ENCODE data around the gene LAT. TPM values are rescaled to one million over a fixed set of nuclear protein-coding genes. Genes with fewer than 3 reads are reported as not detected.
"Not testable (repeated sequence)": the region's sequence is repeated elsewhere in the genome, so short reads cannot be mapped to it uniquely, and the experiment has no call there.

LAT gene
- total RNA-seq, 1 experiment from 2014 or later = 4.3 TPM

- Histone ChIP-seq H4K20me1 (ENCODE audit: control insufficient read depth, insufficient read depth, insufficient read length) (no peaks in the 10 kb centered on the region), H3K18ac (ENCODE audit: insufficient read length, low read depth, low read length) (no peak overlapping the region), H2AFZ (ENCODE audit: low read length) (no peak overlapping the region), H3K23me2 (ENCODE audit: insufficient read length, low read depth, low read length, poor library complexity, severe bottlenecking) (no peaks in the 10 kb centered on the region), H4K5ac (ENCODE audit: insufficient read length, low read depth, low read length) (no peak overlapping the region), H3T11ph (ENCODE audit: low read length) (no peak overlapping the region), H2BK12ac (ENCODE audit: insufficient read length, low read depth, low read length) (no peak overlapping the region), H3K79me1 (ENCODE audit: insufficient read depth, low read depth, low read length, poor library complexity, severe bottlenecking) (no peaks in the 10 kb centered on the region), H3K9me3 (ENCODE audit: control insufficient read depth, low read depth, low read length) (no peaks in the 10 kb centered on the region), H3K79me2 (ENCODE audit: insufficient read depth, low read length) (no peaks in the 10 kb centered on the region), H3K14ac (ENCODE audit: insufficient read depth, low read length) (no peak overlapping the region), H3K23ac (ENCODE audit: insufficient read length, low read depth, low read length) (no peak overlapping the region), H2BK5ac (ENCODE audit: insufficient read length, low read length) (no peak overlapping the region), H3K9ac (ENCODE audit: extremely low read depth, insufficient read length, low read length) (no peak overlapping the region), H4K91ac (ENCODE audit: insufficient read length, low read depth, low read length) (no peak overlapping the region), H3K27me3 (ENCODE audit: insufficient read depth, low read length) (no peaks in the 10 kb centered on the region), H2AK5ac (ENCODE audit: insufficient read length, low read length) (no peak overlapping the region), H2BK15ac (ENCODE audit: low read depth, low read length) (no peak overlapping the region), H3K4me2 (ENCODE audit: insufficient read depth, insufficient read length, low read length) (no peak overlapping the region), H3K27ac (ENCODE audit: insufficient read length, low read depth, low read length) (no peak overlapping the region), H3K4ac (ENCODE audit: low read depth, low read length) (no peak overlapping the region), H3K4me1 (ENCODE audit: insufficient read depth, low read length) (no peaks in the 10 kb centered on the region), H3K56ac (ENCODE audit: insufficient read length, low read depth, low read length) (no peak overlapping the region), H2BK20ac (ENCODE audit: low read depth, low read length, poor library complexity, severe bottlenecking) (no peak overlapping the region), H2BK120ac (ENCODE audit: low read depth, low read length, poor library complexity, severe bottlenecking) (no peak overlapping the region), H4K8ac (replicated peaks; ENCODE audit: insufficient read length, low read depth, low read length) (no peak overlapping the region)
- H3K27me3 Mint-ChIP-seq (ENCODE audit: low read depth) = no peaks in the 10 kb centered on the region; the same call in 1 of the 2 replicates
- no peak for DNase-seq
- H3K9me3 Mint-ChIP-seq = no peaks in the 10 kb centered on the region
- TF ChIP-seq, protein P1, sequence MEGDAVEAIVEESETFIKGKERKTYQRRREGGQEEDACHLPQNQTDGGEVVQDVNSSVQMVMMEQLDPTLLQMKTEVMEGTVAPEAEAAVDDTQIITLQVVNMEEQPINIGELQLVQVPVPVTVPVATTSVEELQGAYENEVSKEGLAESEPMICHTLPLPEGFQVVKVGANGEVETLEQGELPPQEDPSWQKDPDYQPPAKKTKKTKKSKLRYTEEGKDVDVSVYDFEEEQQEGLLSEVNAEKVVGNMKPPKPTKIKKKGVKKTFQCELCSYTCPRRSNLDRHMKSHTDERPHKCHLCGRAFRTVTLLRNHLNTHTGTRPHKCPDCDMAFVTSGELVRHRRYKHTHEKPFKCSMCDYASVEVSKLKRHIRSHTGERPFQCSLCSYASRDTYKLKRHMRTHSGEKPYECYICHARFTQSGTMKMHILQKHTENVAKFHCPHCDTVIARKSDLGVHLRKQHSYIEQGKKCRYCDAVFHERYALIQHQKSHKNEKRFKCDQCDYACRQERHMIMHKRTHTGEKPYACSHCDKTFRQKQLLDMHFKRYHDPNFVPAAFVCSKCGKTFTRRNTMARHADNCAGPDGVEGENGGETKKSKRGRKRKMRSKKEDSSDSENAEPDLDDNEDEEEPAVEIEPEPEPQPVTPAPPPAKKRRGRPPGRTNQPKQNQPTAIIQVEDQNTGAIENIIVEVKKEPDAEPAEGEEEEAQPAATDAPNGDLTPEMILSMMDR (conservative IDR thresholded peaks at IDR 0.05) = no peak
- no CpG with 5 or more reads among the region's 4 CpGs for WGBS (ENCODE audit: extremely low coverage, insufficient read length, low lambda C conversion rate)
- H3K4me3 Mint-ChIP-seq = no peak overlapping the region
- H3K36me3 Mint-ChIP-seq (ENCODE audit: insufficient read depth in 1 of 3, low read depth in 3 of 3) = peaks cover 14 to 39% (median 38%) of the 10 kb centered on the region in 3 experiments; a peak in 6 of 7 replicates
- H3K27ac Mint-ChIP-seq = no peak overlapping the region
- no peaks in the 10 kb centered on the region for H3K4me1 Mint-ChIP-seq
Measured at GRCh38 chr16:28967156-28967555, 17.7 kb upstream of the LAT start.

GRCh38 chr16:28969696-28970095 lies 15.2 kb upstream of the LAT start:
- not testable (repeated sequence) for H3K23me2 ChIP-seq (ENCODE audit: insufficient read length, low read depth, low read length, poor library complexity, severe bottlenecking); H3K56ac ChIP-seq (ENCODE audit: insufficient read length, low read depth, low read length); H3T11ph ChIP-seq (ENCODE audit: low read length); H3K4ac ChIP-seq (ENCODE audit: low read depth, low read length); H4K91ac ChIP-seq (ENCODE audit: insufficient read length, low read depth, low read length); H2BK5ac ChIP-seq (ENCODE audit: insufficient read length, low read length); H3K27me3 ChIP-seq (ENCODE audit: insufficient read depth, low read length); H3K79me1 ChIP-seq (ENCODE audit: insufficient read depth, low read depth, low read length, poor library complexity, severe bottlenecking); H3K4me1 ChIP-seq (ENCODE audit: insufficient read depth, low read length); H3K4me1 Mint-ChIP-seq; H3K27me3 Mint-ChIP-seq (ENCODE audit: low read depth); H3K23ac ChIP-seq (ENCODE audit: insufficient read length, low read depth, low read length); H4K20me1 ChIP-seq (ENCODE audit: control insufficient read depth, insufficient read depth, insufficient read length); H2BK12ac ChIP-seq (ENCODE audit: insufficient read length, low read depth, low read length); H3K9me3 ChIP-seq (ENCODE audit: control insufficient read depth, low read depth, low read length); H3K9me3 Mint-ChIP-seq; H2AFZ ChIP-seq (ENCODE audit: low read length); H3K18ac ChIP-seq (ENCODE audit: insufficient read length, low read depth, low read length); DNase-seq; H3K27ac ChIP-seq (ENCODE audit: insufficient read length, low read depth, low read length); H3K4me2 ChIP-seq (ENCODE audit: insufficient read depth, insufficient read length, low read length); H4K5ac ChIP-seq (ENCODE audit: insufficient read length, low read depth, low read length); H3K79me2 ChIP-seq (ENCODE audit: insufficient read depth, low read length); H3K4me3 Mint-ChIP-seq; H3K14ac ChIP-seq (ENCODE audit: insufficient read depth, low read length); H2BK15ac ChIP-seq (ENCODE audit: low read depth, low read length); H2BK20ac ChIP-seq (ENCODE audit: low read depth, low read length, poor library complexity, severe bottlenecking); H4K8ac ChIP-seq (replicated peaks; ENCODE audit: insufficient read length, low read depth, low read length); H2AK5ac ChIP-seq (ENCODE audit: insufficient read length, low read length); H3K9ac ChIP-seq (ENCODE audit: extremely low read depth, insufficient read length, low read length); H2BK120ac ChIP-seq (ENCODE audit: low read depth, low read length, poor library complexity, severe bottlenecking)
- H3K36me3 Mint-ChIP-seq (ENCODE audit: insufficient read depth in 1 of 3, low read depth in 3 of 3) = peaks cover 2 to 13% (median 13%) of the 10 kb centered on the region in 3 experiments
- peak overlapping the region in 1 of 3 experiments; percentile 52; a peak in 2 of 7 replicates for H3K27ac Mint-ChIP-seq
- no CpG with 5 or more reads among the region's 2 CpGs for WGBS (ENCODE audit: extremely low coverage, insufficient read length, low lambda C conversion rate)
